SK-N-MC (cell line): ENCODE measurements around the gene MOGAT1.

Experiments used
- EZH2 ChIP-seq: fragments of 200-600 bp; sonication (generic); IDR thresholded peaks from one replicate; pipeline ENCODE4 v1.6.1; 2017; ENCODE audit warnings: antibody characterized with exemption
- FOXP2 ChIP-seq: optimal IDR thresholded peaks from 2 replicates; pipeline ENCODE3; 2011; ENCODE audit warnings: mild to moderate bottlenecking, moderate library complexity; ENCODE audit not compliant: insufficient read depth; ENCODE audit errors: extremely low read length, control extremely low read depth
- POLR2AphosphoS5 ChIP-seq: IDR thresholded peaks from 2 replicates; pipeline ENCODE4 v1.6.1; 2012; ENCODE audit warnings: mild to moderate bottlenecking, low read depth, low read length, borderline replicate concordance

DNA sequence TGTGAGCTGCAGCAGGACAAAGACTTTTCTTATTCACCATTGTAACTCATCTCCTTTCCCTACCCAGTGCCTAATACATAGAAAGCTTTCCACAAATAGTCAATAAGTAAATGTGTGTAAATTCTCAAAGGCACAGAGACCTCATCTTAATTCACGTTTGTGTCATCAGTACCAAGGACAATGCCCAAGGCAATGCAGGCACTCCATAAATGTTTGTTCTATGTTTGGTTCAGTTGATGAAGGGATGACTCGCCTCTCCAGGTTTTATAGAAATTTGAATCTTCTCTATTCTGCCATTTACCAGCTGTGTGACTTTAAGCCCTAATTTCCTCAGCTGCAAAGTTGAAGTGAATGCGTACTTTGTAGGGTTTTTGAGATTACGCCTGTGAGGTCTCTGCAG, 2.1 kb upstream of the MOGAT1 start:
- TF ChIP-seq EZH2, result no peak
- TF ChIP-seq POLR2AphosphoS5, result no peak
- no peak for TF ChIP-seq FOXP2
